ENCODE data around the gene RIPK4. TPM values are rescaled to one million over a fixed set of nuclear protein-coding genes. Genes with fewer than 3 reads are reported as not detected.

The RIPK4 gene
- total and polyA plus RNA-seq, 2 of the 13 experiments (the other 11 are each of a cell fraction or from before 2014, with no cell fraction given): 3.1 to 4.9 TPM

GRCh38 chr21:41716751-41717150 lies 50.1 kb downstream of the RIPK4 start:
- TF ChIP-seq KMT2B (CRISPR knock-in tag; IDR thresholded peaks at IDR 0.05): no peak
- no peaks in the 10 kb centered on the region for H3K9me3 ChIP-seq (ENCODE audit: low read length)
- peak overlapping the region; percentile 83 for H3K9ac ChIP-seq (ENCODE audit: insufficient read depth, low read depth, low read length)
- H3K36me3 ChIP-seq (replicated peaks in 1 of 2; ENCODE audit: control insufficient read depth in 1 of 2, insufficient read depth in 2 of 2, low read length in 2 of 2): no peaks in the 10 kb centered on the region
- peak overlapping the region in 1 of 3 experiments; percentile 73; a peak in 1 of 6 replicates for H3K4me3 ChIP-seq (replicated peaks in 1 of 3; ENCODE audit: insufficient read depth in 1 of 3, low read depth in 2 of 3, low read length in 3 of 3)
- no peak for DNase-seq (ENCODE audit: low spot score)
- BruUV-seq (replicated peaks): no TSS peak
- ChIA-PET POLR2A (interaction anchor here (2.3 to 4.5 kb wide), 4 partner anchors 11 to 50 kb away, joined by 14 to 106 read pairs (median 43); partner anchors contain the start of gene RIPK4), CTCF (ENCODE audit: low intra/inter-chr PET ratio, low total read pairs) (no interaction called here)
- H4K20me1 ChIP-seq (ENCODE audit: insufficient read depth, low read length): no peaks in the 10 kb centered on the region
- ATAC-seq: no peak
- WGBS (ENCODE audit: low lambda C conversion rate): 79% methylated on average over 6 of the region's 7 CpGs
- H3K27ac ChIP-seq (ENCODE audit: extremely low read length, insufficient read depth, low read length): peak overlapping the region; percentile 98
- H3K27me3 ChIP-seq (ENCODE audit: control insufficient read depth in 1 of 2, insufficient read depth in 2 of 2, low read length in 2 of 2): no peaks in the 10 kb centered on the region
- H2AFZ ChIP-seq (ENCODE audit: low read length): no peak overlapping the region
- in situ Hi-C loops (cut with HindIII; ENCODE audit: extremely low pct_ligation_motif_present, low pct_unique_long_range_greater_than_20kb): loop anchor here (5.0 kb wide), 1 partner anchor 51 kb away; the partner anchor contains the start of gene RIPK4
- H3K79me2 ChIP-seq (ENCODE audit: insufficient read depth, low read length): no peaks in the 10 kb centered on the region
- no peak for FAIRE-seq
- intact Hi-C loops (cut with micrococcal nuclease; ENCODE audit: unreplicated experiment): no loop called here
- peaks cover 89% of the 10 kb centered on the region for H3K4me1 ChIP-seq (ENCODE audit: insufficient read depth, low read length)
- peak overlapping the region; percentile 98 for H3K4me2 ChIP-seq (ENCODE audit: low read depth, low read length)

DNA sequence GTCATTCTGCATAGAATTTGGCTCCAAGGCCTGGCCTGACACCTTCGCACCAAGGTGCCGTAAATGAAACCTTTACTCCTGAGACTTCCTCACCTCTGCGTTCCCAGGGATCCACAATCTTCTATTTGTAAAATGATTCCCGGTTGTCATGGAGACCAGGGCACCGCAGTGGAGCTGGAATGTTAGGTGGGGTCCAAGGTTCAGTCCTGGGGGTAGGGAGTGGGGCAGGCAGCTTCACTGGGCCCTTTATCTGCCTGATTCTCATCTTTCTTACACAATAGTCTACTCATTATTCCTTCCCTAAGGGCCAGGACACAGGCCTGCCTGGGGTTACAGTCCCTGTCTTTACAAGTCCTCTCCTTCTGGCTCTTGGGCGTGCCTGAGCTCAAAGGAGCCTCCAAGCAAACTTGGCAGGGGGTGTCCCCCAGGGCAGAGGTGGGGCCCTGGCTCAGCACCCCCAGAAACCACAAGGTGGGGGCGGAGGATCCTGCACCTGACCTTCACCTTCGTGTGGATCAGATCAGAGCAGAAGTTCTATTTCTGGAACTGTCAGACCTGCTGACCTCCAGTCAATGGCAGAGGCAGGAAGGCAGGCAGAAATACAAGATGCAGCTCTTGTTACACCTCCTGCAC lies 51.1 kb downstream of the RIPK4 start:
- Histone ChIP-seq H4K20me1 (ENCODE audit: insufficient read depth, low read length) (no peaks in the 10 kb centered on the region), H3K4me2 (ENCODE audit: low read depth, low read length) (peak overlapping the region; percentile 98), H3K27me3 (ENCODE audit: control insufficient read depth in 1 of 2, insufficient read depth in 2 of 2, low read length in 2 of 2) (no peaks in the 10 kb centered on the region), H3K9ac (ENCODE audit: insufficient read depth, low read depth, low read length) (peak overlapping the region; percentile 83), H2AFZ (ENCODE audit: low read length) (no peak overlapping the region), H3K36me3 (replicated peaks in 1 of 2; ENCODE audit: control insufficient read depth in 1 of 2, insufficient read depth in 2 of 2, low read length in 2 of 2) (no peaks in the 10 kb centered on the region), H3K27ac (ENCODE audit: extremely low read length, insufficient read depth, low read length) (peak overlapping the region; percentile 98), H3K79me2 (ENCODE audit: insufficient read depth, low read length) (no peaks in the 10 kb centered on the region), H3K4me3 (replicated peaks in 1 of 3; ENCODE audit: insufficient read depth in 1 of 3, low read depth in 2 of 3, low read length in 3 of 3) (peak overlapping the region; percentile 27 to 73 (median 42); a peak in 5 of 6 replicates), H3K4me1 (ENCODE audit: insufficient read depth, low read length) (peaks cover 89% of the 10 kb centered on the region), H3K9me3 (ENCODE audit: low read length) (no peaks in the 10 kb centered on the region)
- in situ Hi-C loops (cut with HindIII; ENCODE audit: extremely low pct_ligation_motif_present, low pct_unique_long_range_greater_than_20kb): loop anchor here (5.0 kb wide), 1 partner anchor 52 kb away; the partner anchor contains the start of gene RIPK4
- ChIA-PET CTCF (ENCODE audit: low intra/inter-chr PET ratio, low total read pairs) (no interaction called here), POLR2A (interaction anchor here (0.6 to 4.5 kb wide), 22 partner anchors 9 to 1250 kb away, joined by 3 to 106 read pairs (median 4); partner anchors contain the start of gene RIPK4)
- no TSS peak for BruUV-seq (replicated peaks)
- DNase-seq (ENCODE audit: low spot score) (peak; percentile 98), FAIRE-seq (peak; percentile 99), ATAC-seq (peak; percentile 87)
- 3% methylated on average over 8 of the region's 8 CpGs for WGBS (ENCODE audit: low lambda C conversion rate)
- intact Hi-C loops (cut with micrococcal nuclease; ENCODE audit: unreplicated experiment): loop anchor here (2.0 kb wide), 1 partner anchor 53 kb away; no protein-coding TSS in a partner anchor
- peak; percentile 43; the same call in 1 of the 2 replicates for TF ChIP-seq SIX1 (CRISPR knock-in tag; IDR thresholded peaks at IDR 0.05; ENCODE audit: borderline replicate concordance)
- TF ChIP-seq SOX13 (IDR thresholded peaks at IDR 0.05): 0 out of 2 replicates have a peak, but pooled peaks have one; percentile 52
- TF ChIP-seq SOX13 (CRISPR knock-in tag; conservative IDR thresholded peaks at IDR 0.05 in 1 of 2, IDR thresholded peaks at IDR 0.05 in 1 of 2): peak in 1 of 2 experiments; percentile 81; a peak in 2 of 4 replicates
- TF ChIP-seq FOXJ3 (CRISPR knock-in tag; IDR thresholded peaks at IDR 0.05; ENCODE audit: borderline replicate concordance): peak; percentile 85; the same call in 1 of the 2 replicates
- TF ChIP-seq ASH2L (IDR thresholded peaks at IDR 0.05; ENCODE audit: insufficient read length, low read depth, low read length): peak; percentile 88
- TF ChIP-seq, protein P1, sequence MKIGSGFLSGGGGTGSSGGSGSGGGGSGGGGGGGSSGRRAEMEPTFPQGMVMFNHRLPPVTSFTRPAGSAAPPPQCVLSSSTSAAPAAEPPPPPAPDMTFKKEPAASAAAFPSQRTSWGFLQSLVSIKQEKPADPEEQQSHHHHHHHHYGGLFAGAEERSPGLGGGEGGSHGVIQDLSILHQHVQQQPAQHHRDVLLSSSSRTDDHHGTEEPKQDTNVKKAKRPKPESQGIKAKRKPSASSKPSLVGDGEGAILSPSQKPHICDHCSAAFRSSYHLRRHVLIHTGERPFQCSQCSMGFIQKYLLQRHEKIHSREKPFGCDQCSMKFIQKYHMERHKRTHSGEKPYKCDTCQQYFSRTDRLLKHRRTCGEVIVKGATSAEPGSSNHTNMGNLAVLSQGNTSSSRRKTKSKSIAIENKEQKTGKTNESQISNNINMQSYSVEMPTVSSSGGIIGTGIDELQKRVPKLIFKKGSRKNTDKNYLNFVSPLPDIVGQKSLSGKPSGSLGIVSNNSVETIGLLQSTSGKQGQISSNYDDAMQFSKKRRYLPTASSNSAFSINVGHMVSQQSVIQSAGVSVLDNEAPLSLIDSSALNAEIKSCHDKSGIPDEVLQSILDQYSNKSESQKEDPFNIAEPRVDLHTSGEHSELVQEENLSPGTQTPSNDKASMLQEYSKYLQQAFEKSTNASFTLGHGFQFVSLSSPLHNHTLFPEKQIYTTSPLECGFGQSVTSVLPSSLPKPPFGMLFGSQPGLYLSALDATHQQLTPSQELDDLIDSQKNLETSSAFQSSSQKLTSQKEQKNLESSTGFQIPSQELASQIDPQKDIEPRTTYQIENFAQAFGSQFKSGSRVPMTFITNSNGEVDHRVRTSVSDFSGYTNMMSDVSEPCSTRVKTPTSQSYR (CRISPR knock-in tag; IDR thresholded peaks at IDR 0.05; ENCODE audit: borderline replicate concordance): peak; percentile 96
- 0 out of 2 replicates have a peak, but pooled peaks have one; percentile 19 for TF ChIP-seq RFXAP (CRISPR knock-in tag; IDR thresholded peaks at IDR 0.05; ENCODE audit: borderline replicate concordance)
- TF ChIP-seq ZNF207 (IDR thresholded peaks at IDR 0.05; ENCODE audit: borderline replicate concordance): no peak
- peak; percentile 27; the same call in 1 of the 2 replicates for TF ChIP-seq ZNF788 (CRISPR knock-in tag; IDR thresholded peaks at IDR 0.05; ENCODE audit: borderline replicate concordance)
- TF ChIP-seq SIN3A (IDR thresholded peaks at IDR 0.05; ENCODE audit: borderline replicate concordance, low read depth, low read length): 0 out of 2 replicates have a peak, but pooled peaks have one; percentile 51
